GM12892 (cell line): ENCODE data around the gene MLLT6.

Source experiments
- POLR2AphosphoS5 ChIP-seq: IDR thresholded peaks from 2 replicates; pipeline ENCODE4 v1.6.1; 2011; ENCODE audit warnings: low read depth, low read length, control low read depth
- TAF1 ChIP-seq: IDR thresholded peaks from 2 replicates; pipeline ENCODE4 v1.6.1; 2011; ENCODE audit warnings: low read depth, mild to moderate bottlenecking, control low read depth, low read length, borderline replicate concordance

DNA sequence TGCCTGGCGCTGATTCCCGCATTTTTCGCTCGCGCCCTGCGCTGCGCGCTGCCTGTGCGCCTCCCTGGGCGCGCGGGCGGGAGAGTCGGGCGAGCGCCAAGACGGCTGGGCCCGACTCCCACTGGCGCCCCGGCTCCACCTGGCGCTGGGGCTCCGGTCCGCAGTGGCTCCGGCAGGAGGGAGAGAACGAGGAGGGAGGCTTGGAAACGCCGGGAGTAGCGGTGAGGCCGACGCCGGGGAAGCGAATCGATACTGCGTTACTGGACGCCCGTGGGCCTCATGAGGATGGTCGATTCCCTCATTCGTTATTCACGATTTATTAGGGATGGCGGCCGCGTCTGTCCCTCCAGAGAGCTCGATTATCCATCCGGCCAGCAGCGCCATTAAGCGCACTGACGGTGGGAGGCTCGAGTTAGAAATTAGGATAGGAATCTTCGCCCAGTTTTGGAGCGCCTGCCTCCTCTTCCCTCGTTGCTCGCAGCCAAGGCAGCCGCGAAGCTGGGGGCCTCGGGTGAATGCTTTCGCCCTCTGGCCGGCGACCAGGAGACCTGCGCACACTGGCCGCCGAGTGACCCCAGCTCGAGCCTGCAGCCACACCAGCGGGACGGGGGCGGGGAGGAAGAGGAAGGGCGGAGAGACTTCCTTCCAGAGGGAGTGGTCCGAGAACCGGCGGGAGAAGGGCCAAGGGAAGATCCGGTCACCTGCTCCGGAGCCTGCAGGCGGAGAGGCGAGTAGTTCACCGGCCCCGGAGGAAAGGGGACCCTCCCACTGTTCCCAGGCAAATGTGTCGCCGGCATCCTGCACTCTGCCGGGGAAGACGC, 44.4 kb downstream of the MLLT6 start:
- no peak for TF ChIP-seq TAF1
- no peak for TF ChIP-seq POLR2AphosphoS5
